HepG2 (cell line): ENCODE measurements around the gene CHCHD3. TPM values are rescaled to one million over a fixed set of nuclear protein-coding genes. Genes with fewer than 3 reads are reported as not detected.

Experiments used
- CBFB ChIP-seq: sonication (generic); formaldehyde crosslinking; IDR thresholded peaks from 2 replicates; pipeline ENCODE4 v1.4.0; 2020; ENCODE audit warnings: missing genetic modification reagents
- HNRNPLL ChIP-seq: fragments of 200-400 bp; formaldehyde crosslinking; IDR thresholded peaks from 2 replicates; pipeline ENCODE4 v1.6.1; 2017; ENCODE audit warnings: mild to moderate bottlenecking, low read depth, low read length; ENCODE audit not compliant: poor library complexity, severe bottlenecking
- HOXD1 ChIP-seq: sonication (generic); formaldehyde crosslinking; IDR thresholded peaks from 2 replicates; pipeline ENCODE4 v1.5.0; 2020; ENCODE audit warnings: missing genetic modification reagents
- MED13 ChIP-seq: sonication (generic); formaldehyde crosslinking; IDR thresholded peaks from 2 replicates; pipeline ENCODE4 v1.5.0; 2020; ENCODE audit warnings: missing genetic modification reagents
- NFE2L2 ChIP-seq: fragments of 150-350 bp; IDR thresholded peaks from 2 replicates; pipeline ENCODE4 v1.6.1; 2014; ENCODE audit warnings: low read length
- NR2F2 ChIP-seq: IDR thresholded peaks from 2 replicates; pipeline ENCODE4 v1.6.1; 2012; ENCODE audit warnings: low read depth, inconsistent platforms, borderline replicate concordance
- REXO4 ChIP-seq: sonication (generic); formaldehyde crosslinking; IDR thresholded peaks from 2 replicates; pipeline ENCODE4 v1.8.0; 2022; ENCODE audit warnings: missing genetic modification reagents, mild to moderate bottlenecking, borderline replicate concordance
- SAFB2 ChIP-seq: sonication (generic); formaldehyde crosslinking; IDR thresholded peaks from 2 replicates; pipeline ENCODE4 v1.5.1; 2020; ENCODE audit warnings: missing genetic modification reagents, low read depth, mild to moderate bottlenecking, borderline replicate concordance
- SETDB1 ChIP-seq: sonication (generic); formaldehyde crosslinking; IDR thresholded peaks from 2 replicates; pipeline ENCODE4 v1.5.1; 2020; ENCODE audit warnings: missing genetic modification reagents, mild to moderate bottlenecking, borderline replicate concordance
- SNAI1 ChIP-seq: sonication (generic); formaldehyde crosslinking; IDR thresholded peaks from 2 replicates; pipeline ENCODE4 v1.5.0; 2020; ENCODE audit warnings: mild to moderate bottlenecking, missing genetic modification reagents, borderline replicate concordance
- SRSF1 ChIP-seq: fragments of 200-400 bp; formaldehyde crosslinking; optimal IDR thresholded peaks from 2 replicates; pipeline ENCODE3; 2017; ENCODE audit warnings: mild to moderate bottlenecking, low read depth, low read length, moderate library complexity
- ZC3H4 ChIP-seq: sonication (generic); formaldehyde crosslinking; IDR thresholded peaks from 2 replicates; pipeline ENCODE4 v1.4.0; 2020; ENCODE audit warnings: missing genetic modification reagents, borderline replicate concordance
- ZNF460 ChIP-seq: sonication (generic); formaldehyde crosslinking; IDR thresholded peaks from 2 replicates; pipeline ENCODE4 v1.5.1; 2020; ENCODE audit warnings: missing genetic modification reagents, mild to moderate bottlenecking, borderline replicate concordance
- ZNF563 ChIP-seq: sonication (generic); formaldehyde crosslinking; IDR thresholded peaks from 2 replicates; pipeline ENCODE4 v1.8.0; 2022; ENCODE audit warnings: mild to moderate bottlenecking, moderate library complexity, missing genetic modification reagents
- ZNF615 ChIP-seq: sonication (generic); formaldehyde crosslinking; IDR thresholded peaks from 2 replicates; pipeline ENCODE4 v1.5.0; 2020; ENCODE audit warnings: mild to moderate bottlenecking, missing genetic modification reagents, borderline replicate concordance
- polyA plus RNA-seq, 8 experiments: library from polyadenylated mRNA; depleted of rRNA in 3 of 8; stranded (reverse) in 7 of 8; unstranded in 1 of 8; fragments of >200 nt; fragmentation: Illumina TruSeq in 4 of 8; extraction: Trizol in 4 of 8; gene quantifications; 2 replicates each; pipeline versions ENCODE4 v1.2.1 to v1.2.3, GENCODE V29; 2011 to 2016; ENCODE audit warnings: low read depth in 4 of 8, missing spikeins in 1 of 8, mixed read lengths in 1 of 8; ENCODE audit not compliant: insufficient read depth in 1 of 8
- total RNA-seq, 5 experiments: library from RNA; depleted of rRNA; stranded (reverse); fragments of >200 nt; fragmentation: Illumina TruSeq; extraction: Trizol; gene quantifications; 2 replicates each; pipeline ENCODE4 v1.2.3, GENCODE V29; 2016; ENCODE audit warnings: low read depth in 1 of 5
- TF ChIP-seq, protein P1 (sequence below): sonication (generic); formaldehyde crosslinking; IDR thresholded peaks from 2 replicates; pipeline ENCODE4 v1.5.1; 2020; ENCODE audit warnings: missing genetic modification reagents, mild to moderate bottlenecking, borderline replicate concordance
- TF ChIP-seq, protein P2 (sequence below): sonication (generic); formaldehyde crosslinking; IDR thresholded peaks from 2 replicates; pipeline ENCODE4 v1.5.0; 2020; ENCODE audit warnings: missing genetic modification reagents, mild to moderate bottlenecking, borderline replicate concordance
- TF ChIP-seq, protein P3 (sequence below): sonication (generic); formaldehyde crosslinking; IDR thresholded peaks from 2 replicates; pipeline ENCODE4 v1.4.0; 2020; ENCODE audit warnings: missing genetic modification reagents
- TF ChIP-seq, protein P4 (sequence below): sonication (generic); formaldehyde crosslinking; IDR thresholded peaks from 2 replicates; pipeline ENCODE4 v1.4.0; 2020; ENCODE audit warnings: mild to moderate bottlenecking, missing genetic modification reagents
- TF ChIP-seq, protein P5 (sequence below): sonication (generic); formaldehyde crosslinking; IDR thresholded peaks from 2 replicates; pipeline ENCODE4 v1.4.0; 2020; ENCODE audit warnings: mild to moderate bottlenecking, low read depth, missing genetic modification reagents

Gene CHCHD3
- total and polyA plus RNA-seq, 2 of the 13 experiments (the other 11 are each of a cell fraction or from before 2014, with no cell fraction given): 32.7 to 86.8 TPM

DNA sequence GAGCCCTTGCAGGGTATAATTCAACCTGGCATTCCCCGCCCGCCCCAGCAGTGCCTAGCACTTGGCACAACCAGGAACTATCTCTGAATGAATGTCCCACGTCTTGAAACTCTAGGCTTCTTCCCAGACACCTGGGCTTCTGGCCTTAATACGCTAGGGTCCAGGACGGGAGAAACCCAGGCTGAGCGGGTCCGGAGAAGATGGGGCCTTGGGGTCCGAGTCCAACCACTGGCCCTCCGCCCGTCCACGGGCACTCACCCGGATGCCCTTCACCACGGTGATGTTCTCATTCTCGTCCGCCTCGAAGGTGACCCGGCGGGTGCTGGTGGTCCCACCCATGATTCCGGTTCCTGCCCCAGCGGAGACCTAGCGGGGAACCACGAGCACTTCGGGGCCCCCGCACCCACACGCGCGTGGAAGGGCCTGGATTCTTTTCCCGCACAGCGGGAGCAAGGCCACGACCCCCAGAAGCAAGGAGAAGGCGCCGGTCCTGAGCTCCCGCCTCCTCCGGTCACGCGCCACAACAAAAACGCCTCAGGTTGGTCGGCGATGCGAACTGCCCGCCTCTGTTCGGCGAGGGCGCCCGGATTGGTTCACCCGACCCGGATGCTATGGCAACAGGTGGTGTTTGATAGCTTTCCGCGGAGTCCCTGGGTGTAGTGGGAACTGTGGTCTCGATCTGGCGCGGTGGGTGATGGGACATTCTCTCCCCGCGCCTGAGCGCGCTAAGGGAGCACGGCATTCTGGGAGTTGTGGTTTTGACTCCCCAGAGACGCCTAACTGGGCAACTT lies at the start of gene CHCHD3 (continued):
- TF ChIP-seq HNRNPLL (peak; percentile 72), SETDB1 (no peak), SNAI1 (CRISPR knock-in tag) (no peak), NR2F2 (no peak), ZNF615 (CRISPR knock-in tag) (0 out of 2 replicates have a peak, but pooled peaks have one; percentile 56), HOXD1 (CRISPR knock-in tag) (no peak), NFE2L2 (no peak), ZNF563 (CRISPR knock-in tag) (no peak), ZNF460 (CRISPR knock-in tag) (no peak), SRSF1 (peak; percentile 30), MED13 (CRISPR knock-in tag) (no peak), ZC3H4 (no peak), SAFB2 (no peak), CBFB (no peak; the same call in 1 of the 2 replicates), REXO4 (CRISPR knock-in tag) (no peak)
- TF ChIP-seq, protein P1, sequence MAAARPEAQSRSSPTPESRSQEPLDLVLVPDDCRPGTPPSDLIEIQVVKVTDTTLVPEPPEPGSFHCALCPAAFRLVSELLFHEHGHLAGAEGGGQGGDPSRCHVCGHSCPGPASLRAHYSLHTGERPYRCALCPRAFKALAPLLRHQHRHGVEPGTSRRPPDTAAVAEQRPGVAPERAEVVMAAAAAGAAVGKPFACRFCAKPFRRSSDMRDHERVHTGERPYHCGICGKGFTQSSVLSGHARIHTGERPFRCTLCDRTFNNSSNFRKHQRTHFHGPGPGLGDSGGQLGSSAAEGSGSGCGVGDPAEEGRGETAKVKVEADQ: no peak
- TF ChIP-seq, protein P2, sequence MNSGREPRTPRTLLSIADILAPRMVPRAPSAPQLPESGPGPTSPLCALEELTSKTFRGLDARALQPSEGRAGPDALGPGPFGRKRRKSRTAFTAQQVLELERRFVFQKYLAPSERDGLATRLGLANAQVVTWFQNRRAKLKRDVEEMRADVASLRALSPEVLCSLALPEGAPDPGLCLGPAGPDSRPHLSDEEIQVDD (CRISPR knock-in tag): no peak
- TF ChIP-seq, protein P3, sequence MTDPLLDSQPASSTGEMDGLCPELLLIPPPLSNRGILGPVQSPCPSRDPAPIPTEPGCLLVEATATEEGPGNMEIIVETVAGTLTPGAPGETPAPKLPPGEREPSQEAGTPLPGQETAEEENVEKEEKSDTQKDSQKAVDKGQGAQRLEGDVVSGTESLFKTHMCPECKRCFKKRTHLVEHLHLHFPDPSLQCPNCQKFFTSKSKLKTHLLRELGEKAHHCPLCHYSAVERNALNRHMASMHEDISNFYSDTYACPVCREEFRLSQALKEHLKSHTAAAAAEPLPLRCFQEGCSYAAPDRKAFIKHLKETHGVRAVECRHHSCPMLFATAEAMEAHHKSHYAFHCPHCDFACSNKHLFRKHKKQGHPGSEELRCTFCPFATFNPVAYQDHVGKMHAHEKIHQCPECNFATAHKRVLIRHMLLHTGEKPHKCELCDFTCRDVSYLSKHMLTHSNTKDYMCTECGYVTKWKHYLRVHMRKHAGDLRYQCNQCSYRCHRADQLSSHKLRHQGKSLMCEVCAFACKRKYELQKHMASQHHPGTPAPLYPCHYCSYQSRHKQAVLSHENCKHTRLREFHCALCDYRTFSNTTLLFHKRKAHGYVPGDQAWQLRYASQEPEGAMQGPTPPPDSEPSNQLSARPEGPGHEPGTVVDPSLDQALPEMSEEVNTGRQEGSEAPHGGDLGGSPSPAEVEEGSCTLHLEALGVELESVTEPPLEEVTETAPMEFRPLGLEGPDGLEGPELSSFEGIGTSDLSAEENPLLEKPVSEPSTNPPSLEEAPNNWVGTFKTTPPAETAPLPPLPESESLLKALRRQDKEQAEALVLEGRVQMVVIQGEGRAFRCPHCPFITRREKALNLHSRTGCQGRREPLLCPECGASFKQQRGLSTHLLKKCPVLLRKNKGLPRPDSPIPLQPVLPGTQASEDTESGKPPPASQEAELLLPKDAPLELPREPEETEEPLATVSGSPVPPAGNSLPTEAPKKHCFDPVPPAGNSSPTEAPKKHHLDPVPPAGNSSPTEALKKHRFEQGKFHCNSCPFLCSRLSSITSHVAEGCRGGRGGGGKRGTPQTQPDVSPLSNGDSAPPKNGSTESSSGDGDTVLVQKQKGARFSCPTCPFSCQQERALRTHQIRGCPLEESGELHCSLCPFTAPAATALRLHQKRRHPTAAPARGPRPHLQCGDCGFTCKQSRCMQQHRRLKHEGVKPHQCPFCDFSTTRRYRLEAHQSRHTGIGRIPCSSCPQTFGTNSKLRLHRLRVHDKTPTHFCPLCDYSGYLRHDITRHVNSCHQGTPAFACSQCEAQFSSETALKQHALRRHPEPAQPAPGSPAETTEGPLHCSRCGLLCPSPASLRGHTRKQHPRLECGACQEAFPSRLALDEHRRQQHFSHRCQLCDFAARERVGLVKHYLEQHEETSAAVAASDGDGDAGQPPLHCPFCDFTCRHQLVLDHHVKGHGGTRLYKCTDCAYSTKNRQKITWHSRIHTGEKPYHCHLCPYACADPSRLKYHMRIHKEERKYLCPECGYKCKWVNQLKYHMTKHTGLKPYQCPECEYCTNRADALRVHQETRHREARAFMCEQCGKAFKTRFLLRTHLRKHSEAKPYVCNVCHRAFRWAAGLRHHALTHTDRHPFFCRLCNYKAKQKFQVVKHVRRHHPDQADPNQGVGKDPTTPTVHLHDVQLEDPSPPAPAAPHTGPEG (CRISPR knock-in tag): no peak
- TF ChIP-seq, protein P4, sequence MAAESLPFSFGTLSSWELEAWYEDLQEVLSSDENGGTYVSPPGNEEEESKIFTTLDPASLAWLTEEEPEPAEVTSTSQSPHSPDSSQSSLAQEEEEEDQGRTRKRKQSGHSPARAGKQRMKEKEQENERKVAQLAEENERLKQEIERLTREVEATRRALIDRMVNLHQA (CRISPR knock-in tag): no peak
- TF ChIP-seq, protein P5, sequence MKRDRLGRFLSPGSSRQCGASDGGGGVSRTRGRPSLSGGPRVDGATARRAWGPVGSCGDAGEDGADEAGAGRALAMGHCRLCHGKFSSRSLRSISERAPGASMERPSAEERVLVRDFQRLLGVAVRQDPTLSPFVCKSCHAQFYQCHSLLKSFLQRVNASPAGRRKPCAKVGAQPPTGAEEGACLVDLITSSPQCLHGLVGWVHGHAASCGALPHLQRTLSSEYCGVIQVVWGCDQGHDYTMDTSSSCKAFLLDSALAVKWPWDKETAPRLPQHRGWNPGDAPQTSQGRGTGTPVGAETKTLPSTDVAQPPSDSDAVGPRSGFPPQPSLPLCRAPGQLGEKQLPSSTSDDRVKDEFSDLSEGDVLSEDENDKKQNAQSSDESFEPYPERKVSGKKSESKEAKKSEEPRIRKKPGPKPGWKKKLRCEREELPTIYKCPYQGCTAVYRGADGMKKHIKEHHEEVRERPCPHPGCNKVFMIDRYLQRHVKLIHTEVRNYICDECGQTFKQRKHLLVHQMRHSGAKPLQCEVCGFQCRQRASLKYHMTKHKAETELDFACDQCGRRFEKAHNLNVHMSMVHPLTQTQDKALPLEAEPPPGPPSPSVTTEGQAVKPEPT: no peak
